Left cardiac atrium (tissue), 4 donors: ENCODE data around the gene RNGTT. TPM values are rescaled to one million over a fixed set of nuclear protein-coding genes. Genes with fewer than 3 reads are reported as not detected.

Source experiments
- ATAC-seq, 2 donors: fragments of 200-7000 bp; cut with Tn5 transposase; one replicate each; pipeline ENCODE4 v1.9.1; 2020; ENCODE audit warnings: mild to moderate bottlenecking in 2 of 2, moderate library complexity in 2 of 2
- DNase-seq: peaks from one replicate; pipeline ENCODE4 v3.0.0-alpha.2; 2020
- intact Hi-C, 2 donors: fragments of 100-400 bp; cut with DNase I; formaldehyde crosslinking; loops; one replicate each; pipeline versions ENCODE4 v1.14.1 to v1.15.1; 2022 to 2023
- total RNA-seq, 2 donors: library from RNA; stranded (reverse); fragmentation: NEBNext Ultra II Directional; extraction: Animal tissue kit (Norgen Biotek cat#: 25700); gene quantifications; one replicate each; pipeline ENCODE4 v1.2.1, GENCODE V29; 2021
- donor health status: DM: no; HTN: yes; CAD: no.
- donor health status: DM: no; HTN: yes; CAD: no; lungs with severe emphysema.
- donor health status: DM: yes; HTN: yes; CAD: no.
- donor health status: Dilated cardiomyopathy.

Gene RNGTT
- total RNA-seq, 2 donors from 2014 or later: 8.6 to 10.1 TPM

GRCh38 chr6:88641178-88641903 is 322.1 kb downstream of the RNGTT start:
- no peak for DNase-seq
- ATAC-seq: no peak
- intact Hi-C loops: no loop called here

DNA sequence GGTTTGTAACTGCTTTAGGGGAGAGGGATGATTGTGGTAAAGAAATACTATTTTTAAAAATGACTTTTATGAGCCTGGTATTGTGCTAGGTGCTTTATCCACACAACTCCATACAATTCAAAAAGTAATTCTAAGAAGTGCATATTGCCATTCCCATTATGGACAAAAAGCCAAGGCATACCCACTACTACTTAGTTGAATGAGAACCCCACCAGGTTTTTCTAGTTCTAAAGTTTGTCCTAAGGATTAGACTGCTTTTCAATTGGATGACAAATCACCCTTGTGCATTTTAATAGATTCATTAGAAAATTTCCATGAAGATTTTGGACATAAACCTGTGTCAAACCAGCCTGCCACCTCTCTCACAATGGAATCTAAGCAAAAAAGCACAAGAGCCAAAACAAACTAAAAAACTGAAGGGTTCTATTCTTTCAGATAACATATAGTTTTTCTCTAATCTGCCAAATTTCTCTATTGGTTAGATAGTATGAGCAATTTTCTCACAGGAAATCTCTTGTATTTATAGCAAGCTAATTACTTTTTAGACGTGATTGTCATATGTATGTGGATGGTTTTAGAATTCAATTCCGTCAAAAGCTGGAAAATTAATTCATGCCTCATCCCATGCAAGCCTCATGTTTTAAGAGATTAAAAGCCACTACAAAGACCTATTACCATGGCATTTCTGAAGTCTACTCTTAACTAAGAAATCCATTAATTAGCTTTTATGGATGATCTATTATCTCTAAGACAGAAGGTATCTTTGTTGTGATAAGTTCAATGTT is 325.5 kb downstream of the RNGTT start:
- ATAC-seq (no peak), DNase-seq (no peak)
- intact Hi-C loops: no loop called here

- intact Hi-C loops: no loop called here
- ATAC-seq (no peak), DNase-seq (no peak)
Observed at GRCh38 chr6:88636871-88637270, 326.5 kb downstream of the RNGTT start.

GRCh38 chr6:88633782-88634181 is 329.6 kb downstream of the RNGTT start:
- ATAC-seq (no peak), DNase-seq (no peak)
- intact Hi-C loops: no loop called here

- intact Hi-C loops: no loop called here
- DNase-seq (no peak), ATAC-seq (no peak)
Observed at GRCh38 chr6:88631830-88632229, 331.6 kb downstream of the RNGTT start.

DNA sequence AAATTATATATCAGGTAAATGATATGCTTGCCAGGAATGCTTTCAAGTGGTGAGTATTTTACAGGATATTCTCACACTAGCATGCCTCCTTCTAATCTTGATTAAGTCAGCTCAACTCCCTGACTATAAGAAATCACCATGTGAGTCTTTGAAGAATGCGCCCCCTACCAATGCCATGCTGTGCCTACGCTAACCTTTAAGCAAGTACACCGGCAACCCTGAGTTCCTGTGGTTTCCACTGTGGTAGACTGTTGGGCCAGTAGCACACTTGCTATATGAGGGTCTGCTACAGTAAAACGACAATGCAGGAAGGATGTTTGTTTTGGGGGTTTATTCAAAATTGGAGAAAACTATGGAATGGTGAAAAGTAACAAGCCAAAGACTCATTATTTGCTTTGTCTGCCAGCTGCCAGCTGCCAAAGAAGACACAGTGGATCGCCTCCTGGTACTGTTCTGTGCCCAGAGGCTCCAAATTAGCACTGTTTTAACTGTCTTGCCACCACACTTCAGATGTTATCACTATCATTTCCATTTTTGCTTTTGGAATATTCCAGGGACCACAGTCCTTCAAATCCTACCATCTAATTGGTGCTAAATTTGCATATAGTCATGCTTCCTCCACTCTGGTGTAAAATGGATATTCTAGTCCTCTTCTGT is 333.5 kb downstream of the RNGTT start:
- ATAC-seq (no peak), DNase-seq (no peak)
- intact Hi-C loops: no loop called here

DNA sequence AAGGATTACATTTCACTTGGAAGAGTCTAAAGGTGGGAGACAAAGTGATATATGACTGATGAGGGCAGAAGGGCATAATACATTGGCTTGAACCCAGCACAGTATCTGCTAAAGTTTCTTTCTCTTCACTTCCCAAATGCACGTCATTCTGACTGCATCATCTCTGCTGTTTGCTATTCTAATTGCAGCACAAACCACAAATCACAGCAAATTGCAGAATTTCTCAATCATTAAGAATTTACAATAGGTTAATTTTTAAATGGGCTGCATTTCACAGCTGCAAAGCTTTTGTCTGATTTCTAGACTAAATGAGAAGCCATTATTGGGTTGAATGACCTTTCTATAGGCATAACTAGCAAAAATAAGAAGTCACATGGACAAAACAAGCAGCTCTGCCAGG is 337.0 kb downstream of the RNGTT start:
- ATAC-seq (no peak), DNase-seq (no peak)
- intact Hi-C loops: no loop called here

DNA sequence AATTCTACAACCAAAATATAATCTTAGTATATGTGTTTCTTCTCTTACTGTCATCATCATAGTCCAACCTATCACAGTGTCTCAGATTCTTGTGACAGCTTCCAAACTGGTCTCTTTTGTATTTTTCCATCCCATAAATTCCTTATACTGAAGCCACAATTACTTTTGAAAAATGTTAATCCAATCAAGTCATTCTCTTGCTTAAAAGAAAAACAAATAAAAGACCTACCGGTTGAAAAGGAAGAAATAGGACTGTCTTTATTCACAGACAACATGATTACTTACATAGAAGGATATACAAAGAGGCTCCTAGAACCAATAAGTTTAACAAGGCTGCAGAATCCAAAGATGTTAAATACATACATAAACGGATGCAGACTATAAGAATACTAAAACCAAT is 339.9 kb downstream of the RNGTT start:
- ATAC-seq (no peak), DNase-seq (no peak)
- intact Hi-C loops: no loop called here

GRCh38 chr6:88619951-88620350 is 343.5 kb downstream of the RNGTT start:
- no peak for DNase-seq
- intact Hi-C loops: no loop called here
- ATAC-seq: no peak

DNA sequence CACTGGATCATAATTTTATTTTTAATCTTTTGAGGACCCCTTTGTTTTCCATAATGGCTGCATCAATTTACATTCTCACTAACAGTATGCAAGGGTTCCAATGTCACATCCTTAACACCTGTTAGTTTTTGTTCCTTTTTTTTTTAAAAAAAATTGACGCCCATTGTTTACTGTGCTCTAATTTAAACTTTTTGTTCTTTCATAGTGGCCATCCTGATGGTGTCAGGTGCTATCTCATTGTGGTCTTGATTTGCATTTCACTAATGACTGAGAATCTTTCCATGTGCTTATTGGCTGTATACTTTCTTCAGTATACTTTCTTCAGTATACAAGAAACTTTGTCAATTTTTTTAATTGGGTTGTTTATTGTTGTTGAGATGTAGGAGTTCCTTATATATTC is 347.0 kb downstream of the RNGTT start:
- intact Hi-C loops: no loop called here
- DNase-seq (no peak), ATAC-seq (no peak)

DNA sequence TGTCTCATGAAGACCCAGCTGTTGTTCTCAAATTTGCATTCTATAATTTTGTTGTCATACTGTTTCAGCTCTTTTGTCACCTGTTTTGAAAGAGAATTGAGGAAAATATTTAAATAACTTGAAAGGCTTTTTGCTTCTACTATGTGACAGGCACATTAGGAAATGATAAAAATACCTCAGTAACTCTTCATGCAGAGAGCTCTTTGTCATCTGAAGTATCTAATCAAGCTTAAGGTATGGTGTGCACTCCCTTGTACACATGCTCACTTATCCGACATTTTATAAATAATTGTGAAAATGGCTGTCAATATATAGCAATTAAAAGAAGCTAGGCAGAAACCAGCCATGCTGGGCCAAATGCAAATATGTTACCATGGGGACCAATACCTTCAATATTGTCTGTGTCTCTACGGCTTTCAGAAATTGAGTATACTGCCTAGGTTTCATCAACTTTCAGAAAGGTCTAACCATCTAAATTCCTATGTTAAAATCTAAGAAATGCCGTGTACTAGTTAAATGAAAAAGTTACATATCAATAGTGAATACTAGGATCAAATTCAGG is 349.0 kb downstream of the RNGTT start:
- no peak for ATAC-seq
- intact Hi-C loops: no loop called here
- no peak for DNase-seq

- ATAC-seq: no peak
Observed at GRCh38 chr6:88612631-88613030, 350.8 kb downstream of the RNGTT start.

GRCh38 chr6:88611721-88612120 is 351.7 kb downstream of the RNGTT start:
- no peak for ATAC-seq
- DNase-seq: no peak
- intact Hi-C loops: no loop called here

More at GRCh38 chr6:88612631-88613030, 350.8 kb downstream of the RNGTT start:
- intact Hi-C loops: no loop called here
- no peak for DNase-seq

- ATAC-seq (no peak), DNase-seq (no peak)
- intact Hi-C loops: no loop called here
Observed at GRCh38 chr6:88609983-88610382, 353.4 kb downstream of the RNGTT start.

GRCh38 chr6:88605271-88605670 is 358.1 kb downstream of the RNGTT start:
- no peak for ATAC-seq
- intact Hi-C loops: no loop called here

DNA sequence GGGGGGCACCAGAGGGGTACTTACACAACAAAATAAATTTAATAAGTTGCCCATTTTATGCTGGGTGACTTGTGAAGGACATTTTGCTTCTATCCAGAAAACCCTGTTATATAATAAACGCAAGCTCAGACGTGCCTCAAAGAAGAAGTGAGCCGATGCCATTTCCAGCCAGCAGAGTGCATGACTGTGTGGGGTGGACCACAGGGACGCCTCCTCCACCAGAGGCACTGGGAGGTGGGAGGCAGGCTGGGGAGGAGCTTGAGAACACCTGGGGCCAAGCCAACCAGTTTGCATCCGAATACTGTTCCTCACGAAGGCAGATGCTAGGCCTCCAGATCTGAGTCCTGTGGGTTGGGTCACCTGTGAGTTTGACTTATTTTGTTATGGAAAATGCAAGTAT is 363.8 kb downstream of the RNGTT start:
- DNase-seq (no peak), ATAC-seq (no peak)
- intact Hi-C loops: no loop called here

More at GRCh38 chr6:88605271-88605670, 358.1 kb downstream of the RNGTT start:
- no peak for DNase-seq

- intact Hi-C loops: no loop called here
- DNase-seq (no peak), ATAC-seq (peak in 1 of 2 donors; percentile 14)
Observed at GRCh38 chr6:88596801-88597200, 366.6 kb downstream of the RNGTT start.

DNA sequence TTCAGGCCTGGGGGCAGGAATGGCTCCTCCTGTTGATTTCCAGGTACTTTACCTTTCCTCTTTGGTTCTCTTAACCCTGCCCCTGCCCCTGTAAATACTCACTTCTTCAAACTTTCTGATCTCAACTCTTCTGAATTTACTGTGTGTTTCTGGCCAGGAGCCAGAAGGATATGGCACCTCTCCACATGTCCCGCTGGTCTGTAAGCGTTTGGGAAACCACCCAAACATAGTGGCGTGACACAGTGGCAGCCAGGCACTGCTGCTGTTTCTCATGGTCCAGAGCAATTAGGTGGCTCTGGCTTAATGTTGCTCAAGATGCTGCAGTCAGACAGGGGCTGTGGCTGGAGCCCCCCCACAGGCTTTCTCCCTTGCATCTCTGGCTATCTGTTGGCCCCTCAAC is 374.5 kb downstream of the RNGTT start:
- intact Hi-C loops: no loop called here
- DNase-seq: no peak
- no peak for ATAC-seq

DNA sequence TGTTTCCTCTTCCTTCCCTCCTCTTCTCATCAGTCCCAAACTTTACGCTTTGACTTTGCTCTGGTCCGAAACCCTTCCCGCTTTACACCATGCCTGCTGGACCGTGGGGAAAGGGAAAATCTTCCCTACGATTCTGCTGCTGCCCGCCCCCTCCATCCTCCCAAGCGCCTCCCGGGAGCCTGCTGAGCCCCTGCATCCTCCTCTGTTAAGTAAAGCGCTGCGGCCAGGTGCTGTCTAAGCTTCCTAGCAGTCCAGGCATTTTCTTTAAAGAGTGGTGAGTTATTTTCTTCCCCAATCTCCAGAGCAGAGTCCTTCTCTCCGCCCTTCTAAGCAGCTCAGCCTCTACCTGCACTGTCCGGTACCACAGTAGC is 376.3 kb downstream of the RNGTT start:
- DNase-seq (no peak), ATAC-seq (no peak)
- intact Hi-C loops: no loop called here
